Esophagus squamous epithelium (tissue), 5 donors: ENCODE results near the gene PRKCZ. TPM values are rescaled to one million over a fixed set of nuclear protein-coding genes. Genes with fewer than 3 reads are reported as not detected.

Source experiments
- DNase-seq: peaks from one replicate; lab custom pipeline; 2025; lab: John Stamatoyannopoulos, UW
- H3K27ac ChIP-seq, 4 donors: fragments of 200-600 bp; sonication (generic); one replicate each; pipeline ENCODE4 v1.5.1; 2016 to 2019; ENCODE audit warnings: mild to moderate bottlenecking in 1 of 4
- H3K27me3 ChIP-seq, 4 donors: fragments of 200-600 bp; sonication (generic); 1 replicate in 3 of 4; 2 replicates in 1 of 4; pipeline versions ENCODE4 v1.5.1 to v1.6.0; 2017 to 2021; ENCODE audit warnings: antibody characterized with exemption in 1 of 4
- H3K36me3 ChIP-seq, 3 donors: fragments of 200-600 bp; sonication (generic); one replicate each; pipeline ENCODE4 v1.5.1; 2016 to 2019
- H3K4me1 ChIP-seq, 3 donors: fragments of 200-600 bp; sonication (generic); one replicate each; pipeline ENCODE4 v1.5.1; 2017 to 2019
- H3K4me3 ChIP-seq, 4 donors: fragments of 200-600 bp; sonication (generic); 1 replicate in 3 of 4; 2 replicates in 1 of 4; pipeline ENCODE4 v1.5.1; 2016 to 2019; ENCODE audit warnings: mild to moderate bottlenecking in 2 of 4, moderate library complexity in 1 of 4
- H3K9me3 ChIP-seq, 3 donors: fragments of 200-600 bp; sonication (generic); one replicate each; pipeline ENCODE4 v1.5.1; 2016 to 2019
- POLR2A ChIP-seq, 4 donors: fragments of 450-650 bp; IDR thresholded peaks; one replicate each; pipeline ENCODE4 v1.6.1; 2017; ENCODE audit warnings: antibody characterized with exemption in 4 of 4, mild to moderate bottlenecking in 4 of 4, moderate library complexity in 3 of 4
- WGBS, 2 donors: methylation state at CpG; one replicate each; pipeline ENCODE4 v1.1.5; 2018; 5-methylcytosine and 5-hydroxymethylcytosine counted together
- intact Hi-C: fragments of 100-400 bp; cut with DNase I; formaldehyde crosslinking; loops from one replicate; pipeline ENCODE4 v1.15.0; 2022
- total RNA-seq, 4 donors: library from RNA; depleted of rRNA; stranded (reverse); fragments of >200 nt; gene quantifications; one replicate each; pipeline ENCODE4 v1.1.0, GENCODE V29; 2016
- TF ChIP-seq, protein P1 (sequence below), 6 experiments: fragments of 450-650 bp in 4 of 6; fragments of 200-600 bp in 2 of 6; sonication (generic) in 2 of 6; IDR thresholded peaks; one replicate each; pipeline ENCODE4 v1.5.1; 2016 to 2019; ENCODE audit warnings: antibody characterized with exemption in 6 of 6, mild to moderate bottlenecking in 4 of 6, moderate library complexity in 4 of 6
- donor health status: DM: yes; HTN: yes; CAD: no.

Gene PRKCZ
- total RNA-seq, 4 donors from 2014 or later: 14.5 to 23.8 (median 17.5) TPM

DNA sequence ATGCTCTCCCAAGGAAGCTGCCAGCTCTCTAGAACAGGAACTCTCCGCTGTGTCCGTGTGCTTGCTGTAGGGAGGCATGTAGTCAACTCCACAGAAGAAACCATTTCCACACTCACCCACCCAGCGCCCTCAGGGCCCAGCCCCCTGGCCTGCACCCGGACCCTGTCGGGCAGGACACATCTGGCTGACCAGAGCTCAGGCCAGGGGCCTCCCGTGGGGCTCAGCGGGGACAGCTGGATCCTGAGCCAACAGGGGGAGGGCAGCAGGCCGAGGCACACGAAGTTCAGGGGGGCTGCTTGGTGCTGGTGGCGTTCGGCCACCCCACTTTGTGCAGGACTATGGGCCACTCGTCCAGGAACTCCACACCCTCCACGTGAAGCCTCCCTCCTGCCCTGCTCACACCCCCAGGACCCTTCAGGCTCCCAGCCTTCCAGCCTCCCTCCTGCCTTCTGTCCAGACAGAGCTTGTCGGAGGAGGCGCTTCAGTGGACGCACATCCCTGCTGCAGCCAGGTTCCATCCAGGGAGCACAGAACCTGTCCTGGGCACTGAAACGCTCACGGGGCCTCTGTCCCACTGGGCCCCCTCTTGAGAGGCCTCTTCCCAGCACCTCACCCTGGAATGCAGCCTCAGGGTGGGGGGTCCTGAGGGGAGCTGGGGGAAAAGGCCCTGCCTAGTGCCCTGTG is 159.3 kb downstream of the PRKCZ start:
- Histone ChIP-seq H3K27ac (peak overlapping the region; percentile 72 to 93 (median 90)), H3K4me1 (peaks cover 71 to 94% (median 85%) of the 10 kb centered on the region in 3 donors), H3K9me3 (no peaks in the 10 kb centered on the region), H3K4me3 (no peak overlapping the region), H3K36me3 (no peaks in the 10 kb centered on the region), H3K27me3 (no peaks in the 10 kb centered on the region)
- no peak for DNase-seq
- intact Hi-C loops: no loop called here
- no peak for TF ChIP-seq POLR2A (IDR thresholded peaks at IDR 0.05)
- TF ChIP-seq, protein P1, sequence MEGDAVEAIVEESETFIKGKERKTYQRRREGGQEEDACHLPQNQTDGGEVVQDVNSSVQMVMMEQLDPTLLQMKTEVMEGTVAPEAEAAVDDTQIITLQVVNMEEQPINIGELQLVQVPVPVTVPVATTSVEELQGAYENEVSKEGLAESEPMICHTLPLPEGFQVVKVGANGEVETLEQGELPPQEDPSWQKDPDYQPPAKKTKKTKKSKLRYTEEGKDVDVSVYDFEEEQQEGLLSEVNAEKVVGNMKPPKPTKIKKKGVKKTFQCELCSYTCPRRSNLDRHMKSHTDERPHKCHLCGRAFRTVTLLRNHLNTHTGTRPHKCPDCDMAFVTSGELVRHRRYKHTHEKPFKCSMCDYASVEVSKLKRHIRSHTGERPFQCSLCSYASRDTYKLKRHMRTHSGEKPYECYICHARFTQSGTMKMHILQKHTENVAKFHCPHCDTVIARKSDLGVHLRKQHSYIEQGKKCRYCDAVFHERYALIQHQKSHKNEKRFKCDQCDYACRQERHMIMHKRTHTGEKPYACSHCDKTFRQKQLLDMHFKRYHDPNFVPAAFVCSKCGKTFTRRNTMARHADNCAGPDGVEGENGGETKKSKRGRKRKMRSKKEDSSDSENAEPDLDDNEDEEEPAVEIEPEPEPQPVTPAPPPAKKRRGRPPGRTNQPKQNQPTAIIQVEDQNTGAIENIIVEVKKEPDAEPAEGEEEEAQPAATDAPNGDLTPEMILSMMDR (IDR thresholded peaks at IDR 0.05): no peak
- WGBS, 2 donors: 46 to 60% methylated on average over 3 to 12 of the region's 18 CpGs

DNA sequence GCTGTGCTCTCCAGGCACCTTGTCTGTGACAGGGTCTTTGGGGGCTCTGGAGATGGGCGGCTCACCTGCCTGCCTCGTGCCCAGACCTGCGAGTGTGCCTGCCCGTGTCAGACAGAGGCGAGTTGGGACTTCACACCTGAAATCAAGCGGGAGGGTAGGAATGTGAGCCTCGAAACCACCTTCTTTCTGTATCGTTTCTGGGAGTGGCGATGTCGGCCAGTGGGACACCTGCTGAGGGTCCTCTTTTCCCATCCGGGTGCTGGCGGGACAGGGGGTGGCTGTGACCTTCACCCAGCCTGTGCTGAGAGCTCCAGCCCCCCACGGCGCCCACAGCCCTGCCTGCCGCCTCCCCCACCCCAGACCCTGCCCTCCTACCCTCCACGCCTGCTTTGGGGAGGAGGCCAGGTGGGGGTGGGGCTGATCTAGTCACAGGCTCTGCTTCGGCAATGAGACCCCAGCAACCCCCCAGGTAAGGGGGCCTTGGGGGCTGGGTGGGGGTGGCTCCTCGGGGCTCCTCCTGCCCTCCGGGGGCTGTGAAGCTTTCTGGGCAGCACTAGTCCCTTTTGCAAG is 160.0 kb downstream of the PRKCZ start:
- intact Hi-C loops: no loop called here
- H3K4me3 ChIP-seq: peak overlapping the region in 2 of 4 donors; percentile 0 to 22
- no peaks in the 10 kb centered on the region for H3K27me3 ChIP-seq
- no peaks in the 10 kb centered on the region for H3K9me3 ChIP-seq
- DNase-seq: no peak
- H3K27ac ChIP-seq: peak overlapping the region; percentile 72 to 93 (median 90)
- 29% methylated on average over 8 of the region's 19 CpGs; no CpG with 5 or more reads in 1 of the 2 donors for WGBS, 2 donors
- TF ChIP-seq POLR2A (IDR thresholded peaks at IDR 0.05): no peak
- TF ChIP-seq, protein P1 (IDR thresholded peaks at IDR 0.05): no peak
- no peaks in the 10 kb centered on the region for H3K36me3 ChIP-seq
- H3K4me1 ChIP-seq: peaks cover 76 to 97% (median 91%) of the 10 kb centered on the region in 3 donors

DNA sequence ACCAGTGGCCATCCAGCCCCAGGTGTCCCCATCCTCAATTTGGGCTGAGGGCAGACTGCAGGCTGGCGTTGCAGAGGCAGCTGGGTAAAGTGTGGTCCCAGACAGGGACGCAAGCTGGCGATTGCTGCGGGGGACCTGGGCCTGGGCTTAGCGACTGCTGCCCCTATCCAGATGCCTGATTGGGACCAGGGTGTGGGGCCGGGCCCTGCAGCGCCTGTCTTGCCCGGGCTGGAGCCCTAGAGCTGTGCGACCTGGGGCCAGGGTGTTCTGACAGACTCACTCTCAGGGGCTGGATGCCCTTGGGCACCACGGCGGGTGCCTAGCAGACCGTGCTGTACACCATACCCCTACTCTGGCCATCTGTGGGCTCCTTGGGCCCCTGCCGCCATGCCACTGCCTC is 160.6 kb downstream of the PRKCZ start:
- H3K9me3 ChIP-seq: no peaks in the 10 kb centered on the region
- no peak for TF ChIP-seq POLR2A (IDR thresholded peaks at IDR 0.05)
- no peak for DNase-seq
- intact Hi-C loops: no loop called here
- H3K4me3 ChIP-seq: peak overlapping the region in 2 of 4 donors; percentile 0 to 22
- H3K36me3 ChIP-seq: no peaks in the 10 kb centered on the region
- peak overlapping the region; percentile 72 to 93 (median 90) for H3K27ac ChIP-seq
- peaks cover 72 to 95% (median 85%) of the 10 kb centered on the region in 3 donors for H3K4me1 ChIP-seq
- 47 to 63% methylated on average over 7 of the region's 13 CpGs for WGBS, 2 donors
- no peaks in the 10 kb centered on the region for H3K27me3 ChIP-seq

DNA sequence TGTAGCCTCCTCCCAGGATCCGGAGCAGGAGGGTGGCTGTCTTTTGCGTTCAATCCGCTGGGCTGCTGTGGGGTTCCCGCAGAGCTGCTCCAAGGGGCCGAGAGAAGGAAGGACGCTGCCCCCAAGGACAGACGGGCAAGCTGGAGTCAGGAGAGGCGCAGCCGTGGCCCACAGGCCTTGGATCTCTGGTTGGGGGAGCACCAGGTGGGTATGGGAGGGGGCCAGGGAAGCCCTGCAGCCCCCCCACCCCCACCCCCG is 162.0 kb downstream of the PRKCZ start:
- peaks cover 60 to 80% (median 73%) of the 10 kb centered on the region in 3 donors for H3K4me1 ChIP-seq
- 25 to 66% methylated on average over 5 of the region's 10 CpGs for WGBS, 2 donors
- peak overlapping the region; percentile 83 to 98 (median 93) for H3K27ac ChIP-seq
- H3K4me3 ChIP-seq: peak overlapping the region in 3 of 4 donors; percentile 38 to 55 (median 40)
- H3K27me3 ChIP-seq: no peaks in the 10 kb centered on the region
- TF ChIP-seq POLR2A (IDR thresholded peaks at IDR 0.05): no peak
- TF ChIP-seq, protein P1 (IDR thresholded peaks at IDR 0.05): peak in 1 of 6 experiments; percentile 5
- intact Hi-C loops: no loop called here
- no peaks in the 10 kb centered on the region for H3K9me3 ChIP-seq
- no peaks in the 10 kb centered on the region for H3K36me3 ChIP-seq
- no peak for DNase-seq

DNA sequence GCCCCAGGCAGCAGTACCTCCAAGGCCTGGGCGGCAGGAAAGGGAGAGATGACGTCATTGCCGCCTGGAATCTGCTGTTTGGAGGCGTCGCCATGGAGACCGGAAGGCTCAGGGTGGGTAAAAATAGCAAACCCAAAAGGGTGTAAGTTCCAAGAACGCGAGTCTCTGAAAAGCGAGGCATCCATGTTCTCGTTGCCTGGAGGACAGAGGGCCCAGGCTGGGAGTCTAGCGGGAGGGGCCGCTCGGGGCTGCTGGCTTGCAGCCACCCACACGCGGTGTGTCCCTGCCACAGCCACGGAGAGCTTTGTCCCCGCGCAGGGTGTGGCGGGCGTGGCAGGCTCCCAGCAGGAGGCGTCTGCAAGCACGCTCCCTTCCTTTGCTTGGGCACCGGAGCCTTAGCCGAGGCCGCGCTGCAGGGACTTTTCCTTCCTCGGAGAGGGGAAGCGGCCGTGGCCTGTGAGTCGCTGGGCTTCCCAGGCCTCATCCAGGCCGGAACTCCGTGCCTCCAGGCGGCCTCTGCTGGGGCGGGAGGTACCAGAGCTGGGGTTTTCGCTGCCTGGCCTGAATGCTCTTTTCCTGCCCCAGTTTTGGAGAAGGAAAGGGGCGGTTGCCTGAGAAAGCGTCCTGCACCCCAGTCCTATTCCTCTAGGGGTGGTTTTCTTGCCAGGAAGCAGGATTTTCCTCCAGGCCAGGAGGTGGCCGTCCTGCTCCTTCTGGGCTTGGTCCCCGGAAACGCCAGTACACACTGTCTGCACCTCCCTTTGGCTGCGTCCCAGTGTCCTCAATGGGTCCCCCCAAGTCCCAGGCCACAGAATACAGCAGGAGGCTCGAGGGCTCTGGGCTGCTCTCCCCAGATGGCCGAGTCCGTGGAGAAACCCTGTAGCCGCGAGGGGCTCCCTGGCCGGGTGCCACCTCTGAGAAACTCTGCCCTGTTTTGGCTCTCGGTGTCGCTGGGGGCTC is 162.6 kb downstream of the PRKCZ start:
- intact Hi-C loops: no loop called here
- WGBS, 2 donors: 0% methylated on average over 9 to 19 of the region's 49 CpGs
- Histone ChIP-seq H3K27ac (peak overlapping the region; percentile 83 to 98 (median 93)), H3K9me3 (no peaks in the 10 kb centered on the region), H3K27me3 (no peaks in the 10 kb centered on the region), H3K36me3 (no peaks in the 10 kb centered on the region), H3K4me1 (peaks cover 55 to 74% (median 67%) of the 10 kb centered on the region in 3 donors), H3K4me3 (peak overlapping the region in 3 of 4 donors; percentile 38 to 55 (median 40))
- TF ChIP-seq POLR2A (IDR thresholded peaks at IDR 0.05): peak in 1 of 4 donors; percentile 30
- TF ChIP-seq, protein P1 (IDR thresholded peaks at IDR 0.05): peak in 4 of 6 experiments; percentile 33 to 46 (median 36)
- no peak for DNase-seq
